ENCODE data around the gene CHAF1A. TPM values are rescaled to one million over a fixed set of nuclear protein-coding genes. Genes with fewer than 3 reads are reported as not detected.

Gene CHAF1A
- total RNA-seq, 1 donor from 2014 or later = 103 TPM

DNA sequence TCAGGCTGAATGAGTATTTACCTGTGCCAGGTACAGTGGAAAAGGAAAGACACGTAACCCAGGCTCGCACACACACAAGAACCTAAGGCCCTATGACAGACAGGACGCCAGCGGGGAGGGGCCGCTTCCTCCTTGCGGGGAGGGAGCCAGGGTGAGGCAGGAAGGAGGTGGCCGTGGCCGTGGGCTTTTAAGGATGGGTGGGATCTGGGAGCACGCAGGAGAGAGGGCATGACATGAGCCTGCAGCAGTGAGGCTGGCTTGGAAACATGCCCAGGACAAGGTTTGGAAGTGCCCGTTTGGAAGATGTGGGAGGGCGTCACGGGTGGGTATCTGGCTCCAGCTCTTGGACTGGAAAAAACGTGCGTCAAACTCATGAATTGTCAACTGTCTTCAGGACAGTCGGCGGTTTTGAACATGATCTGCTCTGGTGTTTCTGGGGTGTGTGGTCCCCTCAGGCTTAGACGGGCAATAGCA lies 22.1 kb upstream of the CHAF1A start:
- H3K27me3 Mint-ChIP-seq = no peaks in the 10 kb centered on the region
- peak overlapping the region; percentile 82 for H3K4me3 Mint-ChIP-seq
- H3K36me3 Mint-ChIP-seq (ENCODE audit: low read depth) = peaks cover 7% of the 10 kb centered on the region
- peak; percentile 87 for DNase-seq
- intact Hi-C loops (cut with micrococcal nuclease) = no loop called here
- H3K4me1 Mint-ChIP-seq = peaks cover 57% of the 10 kb centered on the region
- H3K9me3 Mint-ChIP-seq = no peaks in the 10 kb centered on the region
- H3K27ac Mint-ChIP-seq = peak overlapping the region; percentile 85

DNA sequence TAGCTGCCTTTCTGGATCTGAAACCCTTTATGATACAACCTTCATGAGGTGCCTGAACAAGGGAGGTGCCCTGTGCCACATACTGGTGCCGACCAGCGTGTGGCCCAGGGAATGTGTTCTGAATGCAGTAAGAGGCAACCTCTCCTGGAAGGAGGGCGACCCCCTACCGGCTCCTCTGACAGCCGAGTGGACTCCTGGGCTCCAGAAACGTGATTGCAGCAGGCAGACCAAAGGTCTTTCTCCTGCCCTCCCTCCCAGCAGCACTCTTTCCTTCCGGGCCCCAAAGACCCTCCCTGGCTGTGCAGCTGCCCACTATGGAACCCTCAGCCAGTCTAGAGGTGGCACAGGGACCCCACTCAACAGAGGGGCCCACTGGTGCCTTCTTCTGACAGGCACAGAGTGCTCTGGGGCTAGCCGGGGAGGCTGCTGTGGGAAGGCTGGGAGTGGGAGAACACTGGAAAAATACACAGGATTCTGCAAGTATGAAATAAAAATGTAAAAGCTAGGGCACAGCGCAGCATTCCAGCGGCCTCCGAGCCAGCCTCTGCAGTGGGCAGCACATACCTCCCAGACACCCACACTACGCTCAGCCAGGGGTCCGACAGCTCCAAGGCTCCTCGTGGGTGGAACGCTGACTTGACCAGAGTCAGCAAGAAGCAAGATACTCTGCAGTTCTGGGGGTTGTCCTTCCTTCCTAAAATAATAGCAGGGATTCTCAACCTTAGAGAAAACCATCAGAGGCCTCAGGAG lies 17.0 kb upstream of the CHAF1A start:
- peaks cover 24% of the 10 kb centered on the region for H3K36me3 Mint-ChIP-seq (ENCODE audit: low read depth)
- H3K4me1 Mint-ChIP-seq = peaks cover 27% of the 10 kb centered on the region
- no peak overlapping the region for H3K4me3 Mint-ChIP-seq
- DNase-seq = no peak
- intact Hi-C loops (cut with micrococcal nuclease) = no loop called here
- H3K9me3 Mint-ChIP-seq = no peaks in the 10 kb centered on the region
- H3K27me3 Mint-ChIP-seq = no peaks in the 10 kb centered on the region
- H3K27ac Mint-ChIP-seq = no peak overlapping the region

DNA sequence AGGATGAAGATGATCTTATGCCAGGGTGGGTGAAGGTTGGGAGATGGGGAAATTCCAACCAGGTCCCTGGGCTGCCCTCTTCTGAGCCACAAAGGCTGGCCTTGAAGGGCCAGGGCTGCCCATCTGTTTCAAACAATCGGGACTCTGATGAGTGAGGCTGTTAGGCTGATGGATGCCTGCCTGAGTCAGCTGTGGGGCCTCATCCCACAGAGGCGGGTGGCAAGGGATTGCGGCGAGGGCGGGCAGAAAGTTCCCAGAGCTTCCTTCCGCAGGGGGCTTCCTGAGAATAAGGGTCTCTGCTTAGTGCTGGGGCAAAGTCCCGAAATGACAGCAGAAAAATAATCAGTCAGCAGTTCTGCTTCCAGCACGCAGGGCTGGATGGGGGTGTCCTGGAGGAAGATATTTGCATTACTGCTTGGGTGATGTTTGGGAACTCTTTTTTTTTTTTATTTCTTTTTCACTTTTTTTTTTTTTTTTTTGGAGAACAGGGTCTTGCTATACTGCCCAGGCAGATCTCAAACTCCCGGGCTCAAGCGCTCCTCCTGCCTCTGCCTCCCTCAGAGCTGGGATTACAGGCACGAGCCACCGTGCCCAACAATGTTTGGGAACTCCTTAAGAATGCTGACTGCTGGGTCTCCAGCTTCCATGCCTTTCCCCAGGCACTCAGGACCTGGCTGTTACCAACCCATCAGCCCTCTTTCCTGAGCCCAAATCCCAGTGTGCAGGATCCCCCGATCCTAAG lies 16.2 kb upstream of the CHAF1A start:
- no peaks in the 10 kb centered on the region for H3K27me3 Mint-ChIP-seq
- no peak overlapping the region for H3K27ac Mint-ChIP-seq
- no peaks in the 10 kb centered on the region for H3K9me3 Mint-ChIP-seq
- no peak overlapping the region for H3K4me3 Mint-ChIP-seq
- intact Hi-C loops (cut with micrococcal nuclease) = no loop called here
- H3K36me3 Mint-ChIP-seq (ENCODE audit: low read depth) = peaks cover 25% of the 10 kb centered on the region
- DNase-seq = no peak
- peaks cover 27% of the 10 kb centered on the region for H3K4me1 Mint-ChIP-seq

DNA sequence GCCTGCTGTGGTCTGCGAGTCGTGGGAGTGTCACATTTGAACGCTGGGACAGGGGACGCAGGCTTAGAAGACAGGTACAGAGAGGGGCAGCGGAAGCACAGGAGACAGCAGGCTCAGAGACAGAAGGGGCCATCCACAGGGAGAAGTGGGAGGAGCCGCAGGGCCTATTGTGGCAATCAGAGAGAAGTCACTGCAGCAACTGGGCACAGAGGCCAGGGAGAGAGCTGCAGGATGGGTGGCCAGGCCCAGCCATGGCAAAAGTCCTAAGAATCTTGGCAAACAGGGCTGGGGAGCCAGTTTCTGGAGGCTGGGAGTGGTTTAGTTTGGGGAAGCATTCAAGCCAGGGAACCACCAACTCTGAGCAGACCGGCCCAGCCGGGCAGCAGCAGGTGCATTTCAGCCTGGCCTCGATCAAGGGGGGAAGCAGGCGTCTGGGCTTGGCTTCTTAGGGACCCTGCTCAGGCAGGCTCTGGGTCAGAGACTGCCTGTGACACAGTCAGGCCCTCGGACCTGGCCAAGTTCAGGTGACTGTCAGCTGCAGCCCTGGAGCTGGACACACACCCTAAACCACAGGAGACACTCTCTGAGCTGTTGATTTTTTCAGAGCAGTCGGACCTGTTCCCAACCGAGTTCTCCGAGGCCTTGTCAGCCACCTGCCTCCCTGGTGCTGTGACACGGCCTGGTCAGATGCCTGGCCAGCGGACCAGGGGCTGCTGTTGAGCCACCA lies 13.9 kb upstream of the CHAF1A start:
- Mint-ChIP-seq H3K27ac (peak overlapping the region; percentile 16), H3K27me3 (no peaks in the 10 kb centered on the region), H3K4me3 (no peak overlapping the region), H3K36me3 (ENCODE audit: low read depth) (peaks cover 26% of the 10 kb centered on the region), H3K4me1 (peaks cover 29% of the 10 kb centered on the region), H3K9me3 (no peaks in the 10 kb centered on the region)
- intact Hi-C loops (cut with micrococcal nuclease) = no loop called here
- no peak for DNase-seq

DNA sequence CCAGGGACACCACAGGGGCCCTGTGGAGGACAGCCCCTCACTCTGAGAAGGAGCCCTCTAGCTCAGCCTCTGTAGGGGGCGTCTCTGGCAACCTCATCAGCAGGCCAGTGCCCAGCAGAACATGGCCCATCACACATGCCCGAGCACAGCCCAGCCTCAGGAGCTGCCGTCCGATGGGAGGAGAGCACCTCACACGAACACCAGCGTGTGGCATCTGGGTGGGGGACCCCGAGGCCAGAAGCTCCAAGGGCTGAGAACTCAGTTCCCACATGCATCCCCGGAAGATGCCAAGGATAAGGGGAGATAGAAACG lies 13.4 kb upstream of the CHAF1A start:
- Mint-ChIP-seq H3K27me3 (no peaks in the 10 kb centered on the region), H3K36me3 (ENCODE audit: low read depth) (peaks cover 26% of the 10 kb centered on the region), H3K4me1 (peaks cover 32% of the 10 kb centered on the region), H3K9me3 (no peaks in the 10 kb centered on the region), H3K4me3 (peak overlapping the region; percentile 26), H3K27ac (peak overlapping the region; percentile 20)
- DNase-seq = no peak
- intact Hi-C loops (cut with micrococcal nuclease) = no loop called here

DNA sequence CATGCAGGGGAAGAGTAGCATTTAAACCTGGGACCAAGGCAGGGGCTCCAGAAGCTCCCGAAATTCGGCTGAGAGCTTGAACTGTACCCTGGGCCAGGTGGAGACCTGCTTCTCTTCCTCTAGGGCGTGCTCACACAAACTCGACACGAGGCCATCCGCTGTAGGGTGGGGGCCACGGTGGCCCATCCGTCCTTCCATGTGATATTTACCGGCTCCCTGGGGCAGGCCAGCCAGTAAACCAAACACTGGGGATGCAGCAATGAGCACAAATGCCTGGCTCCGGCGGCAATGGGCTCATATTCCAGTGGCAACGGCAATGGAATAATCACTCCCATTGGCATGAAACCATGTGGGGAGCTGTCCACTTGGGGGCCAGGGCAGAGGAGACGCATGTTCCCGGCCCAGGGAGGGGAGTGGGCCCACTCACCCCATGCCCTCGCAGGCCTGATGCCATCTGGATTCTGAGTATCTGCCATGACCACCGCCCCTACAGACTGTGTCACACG lies 12.9 kb upstream of the CHAF1A start:
- H3K4me3 Mint-ChIP-seq = no peak overlapping the region
- H3K27me3 Mint-ChIP-seq = no peaks in the 10 kb centered on the region
- no peaks in the 10 kb centered on the region for H3K9me3 Mint-ChIP-seq
- intact Hi-C loops (cut with micrococcal nuclease) = no loop called here
- H3K4me1 Mint-ChIP-seq = peaks cover 37% of the 10 kb centered on the region
- H3K36me3 Mint-ChIP-seq (ENCODE audit: low read depth) = peaks cover 32% of the 10 kb centered on the region
- peak overlapping the region; percentile 75 for H3K27ac Mint-ChIP-seq
- DNase-seq = no peak

DNA sequence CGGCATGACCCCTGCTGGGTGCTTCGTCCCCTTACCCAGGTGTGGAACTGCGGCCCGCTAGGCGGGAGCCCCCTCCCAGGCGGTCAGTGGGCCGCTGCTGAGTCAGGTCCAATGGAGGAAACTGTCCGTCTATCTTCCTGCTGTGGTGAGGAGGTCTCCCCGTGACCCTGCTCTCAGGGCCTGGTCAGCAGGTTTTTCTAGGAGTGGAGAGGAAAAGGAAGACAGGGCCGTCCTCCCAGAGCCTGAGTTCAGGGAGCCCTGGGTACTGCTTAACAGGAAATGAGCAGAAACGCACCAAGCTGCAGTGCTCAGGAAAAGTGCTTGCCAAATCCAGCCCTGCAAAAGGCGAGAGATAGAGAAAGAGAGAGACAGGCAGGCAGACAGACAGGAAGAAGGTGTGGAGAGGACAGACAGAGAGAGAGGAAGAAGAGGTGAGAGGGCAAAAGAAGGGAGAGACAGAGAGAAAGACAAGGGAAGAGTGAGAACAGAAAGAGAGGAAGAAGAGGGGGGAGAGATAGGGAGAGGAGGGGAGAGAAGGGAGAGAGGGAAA lies 12.3 kb upstream of the CHAF1A start:
- Mint-ChIP-seq H3K9me3 (no peaks in the 10 kb centered on the region), H3K27ac (peak overlapping the region; percentile 75), H3K36me3 (ENCODE audit: low read depth) (peaks cover 35% of the 10 kb centered on the region), H3K4me3 (peak overlapping the region; percentile 51), H3K4me1 (peaks cover 41% of the 10 kb centered on the region), H3K27me3 (no peaks in the 10 kb centered on the region)
- intact Hi-C loops (cut with micrococcal nuclease) = no loop called here
- no peak for DNase-seq

DNA sequence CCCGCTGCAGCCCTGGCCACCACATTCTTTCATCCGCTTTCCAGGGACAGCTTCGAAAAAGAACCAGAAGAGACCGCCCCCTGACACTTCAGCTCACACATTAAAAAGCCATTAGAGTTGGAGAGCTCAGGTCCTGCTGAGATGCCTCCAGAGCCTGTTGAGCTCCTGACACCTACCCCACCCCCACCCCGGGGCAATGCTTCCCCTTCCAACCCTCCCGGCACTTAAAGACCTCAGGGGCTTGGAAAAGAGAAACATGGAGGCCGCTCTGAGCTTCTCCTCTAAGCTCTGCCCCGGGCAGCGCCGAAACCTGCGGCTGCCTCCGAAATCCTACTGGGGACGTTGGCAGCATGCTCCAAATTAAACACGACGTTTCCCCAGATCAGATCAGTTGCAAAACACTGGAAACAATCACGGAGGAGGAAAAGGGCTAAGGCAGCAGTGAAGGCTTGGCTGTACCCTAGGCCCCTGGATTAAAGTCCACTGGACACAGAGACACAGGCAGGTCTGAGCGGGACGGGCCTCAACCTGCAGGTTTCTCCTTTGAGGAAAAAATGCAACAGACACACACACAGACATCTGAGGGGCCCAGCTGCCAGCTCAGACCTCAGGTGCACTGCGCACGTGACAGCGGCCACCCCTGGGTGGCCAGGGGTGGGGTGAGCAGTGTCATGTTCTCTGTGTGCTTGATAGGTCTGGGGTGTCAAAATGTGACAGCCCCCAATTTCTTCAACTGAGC lies 11.7 kb upstream of the CHAF1A start:
- peaks cover 45% of the 10 kb centered on the region for H3K4me1 Mint-ChIP-seq
- peak overlapping the region; percentile 59 for H3K4me3 Mint-ChIP-seq
- intact Hi-C loops (cut with micrococcal nuclease) = no loop called here
- no peak for DNase-seq
- H3K9me3 Mint-ChIP-seq = no peaks in the 10 kb centered on the region
- H3K27ac Mint-ChIP-seq = peak overlapping the region; percentile 75
- peaks cover 37% of the 10 kb centered on the region for H3K36me3 Mint-ChIP-seq (ENCODE audit: low read depth)
- H3K27me3 Mint-ChIP-seq = no peaks in the 10 kb centered on the region

DNA sequence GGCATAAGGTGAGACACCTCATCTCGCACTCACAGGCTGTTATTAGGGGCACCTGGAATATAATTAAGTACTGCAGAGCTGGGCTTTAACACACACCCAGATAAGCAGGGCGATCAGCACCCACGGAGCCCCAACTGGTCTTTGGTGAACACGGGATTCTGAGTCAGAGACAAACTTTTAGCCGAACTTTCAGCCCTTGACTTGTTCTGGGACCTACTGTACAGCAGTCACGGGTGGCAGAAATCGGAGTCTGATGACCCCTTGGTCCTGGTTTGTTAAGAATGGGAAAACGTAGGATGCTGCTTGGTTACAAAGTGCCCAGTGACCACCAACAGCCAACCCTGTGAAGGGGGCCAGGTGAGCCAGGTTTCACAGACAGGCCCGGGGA lies 11.1 kb upstream of the CHAF1A start:
- no peak for DNase-seq
- Mint-ChIP-seq H3K4me1 (peaks cover 48% of the 10 kb centered on the region), H3K9me3 (no peaks in the 10 kb centered on the region)

DNA sequence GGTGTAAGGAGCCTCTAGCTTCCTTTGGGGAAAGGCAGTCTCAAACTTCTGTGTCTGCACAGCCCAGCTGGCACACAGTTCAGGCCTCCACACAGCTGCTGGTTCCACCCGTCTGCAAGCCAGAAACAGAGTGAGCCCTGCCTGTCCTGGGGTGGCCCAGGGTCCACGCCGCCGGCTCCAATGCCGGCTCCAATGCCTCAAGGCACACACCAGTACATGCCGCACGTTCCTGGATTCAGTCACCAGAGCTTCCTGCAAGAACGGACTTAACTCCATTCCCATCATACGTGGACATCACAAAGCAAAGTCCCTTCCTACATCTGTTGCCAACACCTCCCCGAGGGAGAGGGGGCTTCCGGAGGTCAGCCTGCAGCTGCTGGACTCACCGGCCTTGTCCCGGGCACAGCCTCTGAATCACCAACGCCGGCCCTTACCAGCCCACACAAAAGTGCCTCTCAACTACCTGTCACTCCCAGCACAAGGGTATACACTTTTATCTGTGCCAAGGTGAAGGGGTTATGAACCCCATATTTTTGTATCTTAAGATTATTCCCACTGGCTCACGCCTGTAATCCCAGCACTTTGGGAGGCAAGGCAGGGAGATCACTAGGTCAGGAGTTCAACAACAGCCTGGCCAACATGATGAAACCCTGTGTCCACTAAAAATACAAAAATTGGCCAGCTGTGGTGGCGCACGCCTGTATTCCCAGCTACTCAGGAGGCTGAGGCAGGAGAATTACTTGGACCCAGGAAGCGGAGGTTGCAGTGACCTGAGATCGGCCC lies 10.5 kb upstream of the CHAF1A start:
- Mint-ChIP-seq H3K27me3 (no peaks in the 10 kb centered on the region), H3K4me3 (no peak overlapping the region), H3K27ac (no peak overlapping the region), H3K9me3 (no peaks in the 10 kb centered on the region), H3K4me1 (peaks cover 52% of the 10 kb centered on the region), H3K36me3 (ENCODE audit: low read depth) (peaks cover 41% of the 10 kb centered on the region)
- intact Hi-C loops (cut with micrococcal nuclease) = no loop called here
- DNase-seq = no peak

More for the DNA sequence above, 11.1 kb upstream of the CHAF1A start:
- intact Hi-C loops (cut with micrococcal nuclease) = no loop called here
- Mint-ChIP-seq H3K4me3 (no peak overlapping the region), H3K27ac (no peak overlapping the region), H3K27me3 (no peaks in the 10 kb centered on the region), H3K36me3 (ENCODE audit: low read depth) (peaks cover 36% of the 10 kb centered on the region)

DNA sequence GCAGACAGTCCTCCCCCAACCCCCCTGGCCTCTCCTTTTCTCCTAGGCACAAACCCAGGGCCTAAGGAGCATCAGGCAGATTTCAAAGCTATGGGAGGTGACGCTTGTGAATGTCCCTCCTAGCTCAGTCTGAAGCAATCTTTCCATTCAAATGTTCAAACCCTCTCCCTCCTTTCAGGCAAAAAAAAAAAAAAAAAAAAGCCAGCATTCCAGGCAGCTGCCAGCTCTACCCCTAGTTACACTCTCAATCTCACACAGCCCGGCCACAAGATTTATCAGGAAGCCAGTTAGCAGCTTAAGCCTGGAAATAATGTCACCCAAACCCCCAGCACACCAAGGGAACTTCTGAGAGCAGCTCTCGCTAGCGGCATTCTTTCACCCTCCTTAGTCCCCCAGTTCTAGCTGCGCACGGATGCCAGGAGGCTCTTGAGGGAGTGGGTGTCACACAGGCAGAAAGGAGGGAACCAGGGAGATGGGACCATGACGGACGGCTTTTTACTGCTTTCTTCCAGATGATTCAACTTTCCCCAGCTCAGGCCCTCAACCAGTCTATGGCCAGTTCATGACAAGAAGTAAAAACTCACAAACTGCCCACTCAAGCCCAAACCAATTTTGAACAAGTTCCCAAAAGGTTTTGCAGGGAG lies 8.4 kb upstream of the CHAF1A start:
- Mint-ChIP-seq H3K4me3 (no peak overlapping the region), H3K36me3 (ENCODE audit: low read depth) (peaks cover 39% of the 10 kb centered on the region), H3K27ac (peak overlapping the region; percentile 42), H3K4me1 (peaks cover 62% of the 10 kb centered on the region), H3K9me3 (no peaks in the 10 kb centered on the region), H3K27me3 (no peaks in the 10 kb centered on the region)
- intact Hi-C loops (cut with micrococcal nuclease) = no loop called here
- DNase-seq = no peak

DNA sequence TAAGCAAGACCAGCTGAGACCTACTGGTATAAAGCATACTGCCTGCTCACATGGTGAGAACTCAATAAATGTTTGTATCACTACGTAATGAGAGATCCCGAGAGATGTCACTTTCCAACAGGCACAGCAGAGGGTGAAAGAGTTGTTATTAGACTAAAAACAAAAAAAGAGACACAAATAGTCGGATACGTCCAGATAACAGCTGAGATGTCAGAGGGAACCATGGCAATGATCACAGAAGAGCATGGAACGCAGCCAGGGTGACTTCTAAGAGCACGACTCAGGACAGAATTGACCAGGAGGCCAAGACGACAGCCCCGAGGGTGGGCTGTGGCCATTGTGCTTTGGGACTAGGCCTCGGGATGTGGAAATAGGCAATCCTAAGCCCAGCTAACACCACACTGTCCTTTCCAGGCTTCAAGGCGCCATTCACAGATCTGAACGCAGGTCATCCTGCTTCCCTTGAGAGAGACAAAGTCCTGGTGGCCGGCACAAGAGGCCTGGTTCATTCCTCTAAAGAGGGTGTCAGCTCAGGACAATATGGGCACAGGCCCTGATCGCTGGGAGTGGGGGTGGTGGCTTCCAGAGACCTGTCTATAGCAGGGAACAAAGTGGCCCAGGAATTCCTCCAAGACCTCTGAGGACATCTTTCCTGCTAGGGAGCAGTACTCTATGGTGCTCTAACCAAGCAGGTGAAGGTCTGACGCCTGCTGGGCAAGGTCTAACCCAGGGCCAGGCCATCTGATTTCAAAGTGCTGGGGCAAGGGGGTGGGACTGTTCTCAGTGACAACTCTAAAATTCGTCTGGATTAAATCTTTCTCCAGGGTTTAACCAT lies 5.3 kb upstream of the CHAF1A start:
- intact Hi-C loops (cut with micrococcal nuclease) = no loop called here
- Mint-ChIP-seq H3K4me3 (no peak overlapping the region), H3K27ac (no peak overlapping the region), H3K36me3 (ENCODE audit: low read depth) (peaks cover 38% of the 10 kb centered on the region), H3K27me3 (no peaks in the 10 kb centered on the region), H3K4me1 (peaks cover 55% of the 10 kb centered on the region), H3K9me3 (no peaks in the 10 kb centered on the region)
- DNase-seq = no peak

Measured in activated CD4-positive, alpha-beta T cell treated with anti-CD3 and anti-CD28 coated beads, Interleukin-2, amount 10 ng/mL, durations not matched to agents 24 days and 14 days (primary cell).